Peyer's patch (tissue), 4 donors: ENCODE results near the gene C1QTNF2.

Experiments used
- CTCF ChIP-seq, 6 experiments: fragments of 450-650 bp in 4 of 6; fragments of 200-600 bp in 2 of 6; sonication (generic) in 1 of 6; IDR thresholded peaks; one replicate each; pipeline ENCODE4 v1.5.1; 2017 to 2019; ENCODE audit warnings: antibody characterized with exemption in 6 of 6, mild to moderate bottlenecking in 3 of 6, moderate library complexity in 1 of 6
- POLR2A ChIP-seq, 2 donors: fragments of 450-650 bp; IDR thresholded peaks; one replicate each; pipeline ENCODE4 v1.5.1; 2017; ENCODE audit warnings: antibody characterized with exemption in 2 of 2, mild to moderate bottlenecking in 2 of 2, moderate library complexity in 2 of 2

GRCh38 chr5:160370713-160371034 lies 248 bp upstream of the C1QTNF2 start:
- TF ChIP-seq CTCF (IDR thresholded peaks at IDR 0.05) (no peak), POLR2A (IDR thresholded peaks at IDR 0.05) (no peak)
